IPS-18c (cell line): Measurements from ENCODE around the gene N4BP2.
"Not testable (repeated sequence)": the region's sequence is repeated elsewhere in the genome, so short reads cannot be mapped to it uniquely, and the experiment has no call there.

Experiments used
- H3K4me3 ChIP-seq: 2 replicates; pipeline ENCODE4 v1.7.0; 2013; ENCODE audit warnings: low read depth, mild to moderate bottlenecking, low read length, moderate library complexity; ENCODE audit not compliant: insufficient read depth
- H3K9me3 ChIP-seq: one replicate; pipeline ENCODE4 v1.6.1; 2013; ENCODE audit warnings: mild to moderate bottlenecking, low read length, moderate library complexity; ENCODE audit not compliant: control insufficient read depth, insufficient read depth

Gene N4BP2

DNA sequence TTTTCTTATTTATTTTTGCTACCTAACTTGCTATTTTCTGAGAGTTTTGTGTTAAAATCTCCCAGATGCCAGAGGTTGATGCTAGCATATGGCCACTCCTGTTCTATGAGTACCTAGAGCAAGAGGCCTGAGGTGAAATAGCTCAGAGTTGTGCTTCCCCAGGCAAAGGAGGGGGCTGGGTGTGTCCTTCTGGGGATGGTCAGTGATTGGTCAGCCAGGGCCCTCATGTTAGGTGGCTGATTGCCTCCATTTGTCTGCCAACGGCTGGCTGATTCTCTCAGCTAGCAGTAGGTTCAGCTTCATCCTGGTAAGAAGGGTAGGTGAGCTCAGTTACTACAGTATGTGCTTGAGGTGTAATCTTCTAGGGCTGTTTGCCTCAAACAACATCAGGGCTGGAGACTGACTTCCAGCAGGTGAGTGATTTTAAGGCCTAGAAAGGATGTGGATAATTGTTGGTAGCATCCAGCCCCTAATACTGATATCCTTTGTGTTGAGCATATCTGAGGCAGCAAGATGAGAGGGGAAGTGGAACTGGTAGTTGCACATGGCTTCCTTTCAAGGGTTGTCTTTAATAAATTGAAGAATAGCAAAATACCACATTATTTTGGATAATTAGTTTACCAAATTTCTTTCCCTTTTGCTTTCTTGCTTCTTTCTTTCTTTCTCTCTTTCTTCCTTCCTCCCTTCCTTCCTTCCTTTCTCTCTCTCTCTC lies 77.7 kb downstream of the N4BP2 start:
- Histone ChIP-seq H3K4me3 (no peak overlapping the region), H3K9me3 (no peaks in the 10 kb centered on the region)

DNA sequence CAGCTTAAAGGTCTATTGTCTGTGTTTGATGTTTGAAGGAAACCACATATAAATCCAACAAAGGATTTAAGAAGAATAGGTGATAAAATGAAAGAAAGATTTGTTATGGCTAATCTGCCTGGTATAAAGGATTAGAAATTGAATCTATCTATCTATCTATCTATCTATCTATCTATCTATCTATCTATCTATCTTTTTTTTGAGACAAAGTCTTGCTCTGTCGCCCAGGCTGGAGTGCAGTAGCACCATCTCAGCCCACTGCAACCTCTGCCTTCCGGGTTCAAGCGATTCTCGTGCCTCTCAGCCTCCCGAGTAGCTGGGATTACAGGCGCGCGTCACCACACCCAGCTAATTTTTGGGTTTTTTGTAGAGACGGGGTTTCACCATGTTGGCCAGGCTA lies 79.6 kb downstream of the N4BP2 start:
- not testable (repeated sequence) for H3K4me3 ChIP-seq

DNA sequence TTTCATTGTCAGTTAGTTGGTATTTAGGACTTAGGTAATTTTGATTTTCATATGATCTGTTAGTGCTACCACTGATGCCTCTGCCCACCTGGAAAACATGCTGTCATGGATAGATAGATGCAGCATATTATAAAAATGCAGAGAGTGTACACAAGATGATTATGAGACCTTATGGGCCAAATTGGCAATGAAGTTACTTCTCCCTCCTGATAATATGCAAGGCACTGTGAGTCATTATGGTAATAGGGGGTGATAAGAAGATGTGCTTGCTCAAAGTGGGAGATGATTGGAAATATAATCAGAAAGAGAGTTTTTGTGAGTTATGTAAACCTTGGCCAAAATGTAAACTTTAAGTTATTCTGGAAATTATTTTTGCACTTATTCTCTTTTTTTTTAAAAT lies 83.5 kb downstream of the N4BP2 start:
- no peaks in the 10 kb centered on the region for H3K9me3 ChIP-seq
- no peak overlapping the region for H3K4me3 ChIP-seq

More for the DNA sequence above, 79.6 kb downstream of the N4BP2 start:
- not testable (repeated sequence) for H3K9me3 ChIP-seq

DNA sequence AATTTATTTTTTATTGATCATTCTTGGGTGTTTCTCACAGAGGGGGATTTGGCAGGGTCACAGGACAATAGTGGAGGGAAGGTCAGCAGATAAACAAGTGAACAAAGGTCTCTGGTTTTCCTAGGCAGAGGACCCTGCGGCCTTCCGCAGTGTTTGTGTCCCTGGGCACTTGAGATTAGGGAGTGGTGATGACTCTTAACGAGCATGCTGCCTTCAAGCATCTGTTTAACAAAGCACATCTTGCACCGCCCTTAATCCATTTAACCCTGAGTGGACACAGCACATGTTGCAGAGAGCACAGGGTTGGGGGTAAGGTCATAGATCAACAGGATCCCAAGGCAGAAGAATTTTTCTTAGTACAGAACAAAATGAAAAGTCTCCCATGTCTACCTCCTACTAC lies 83.9 kb downstream of the N4BP2 start:
- not testable (repeated sequence) for H3K9me3 ChIP-seq, H3K4me3 ChIP-seq

DNA sequence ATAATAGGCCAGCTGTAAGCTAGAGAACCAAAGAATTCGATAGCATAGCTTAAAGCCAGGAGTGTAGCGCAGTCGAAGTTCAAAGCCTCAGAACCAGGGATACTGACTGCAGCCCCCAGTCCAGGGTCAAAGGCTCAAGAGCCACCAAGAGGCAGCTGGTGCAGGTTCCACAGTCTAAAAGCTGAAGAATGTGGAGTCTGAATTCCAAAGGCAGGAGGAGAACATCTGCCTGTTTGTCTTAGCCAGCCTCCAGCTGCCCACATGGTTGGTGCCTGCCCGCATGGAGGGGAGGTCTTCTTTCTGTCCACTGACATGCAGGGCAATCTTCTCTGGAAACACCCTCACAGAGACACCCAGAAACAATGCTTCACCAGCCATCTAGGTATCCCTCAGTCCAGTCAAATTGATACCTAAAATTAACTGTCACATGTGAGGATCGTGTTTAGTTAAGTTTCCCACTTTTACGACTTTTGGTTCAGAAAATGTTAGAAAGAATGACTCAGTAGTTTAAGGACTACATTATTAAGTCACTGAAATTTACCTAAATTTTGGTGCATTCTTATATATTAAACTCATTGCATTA lies 87.4 kb downstream of the N4BP2 start:
- no peaks in the 10 kb centered on the region for H3K9me3 ChIP-seq
- H3K4me3 ChIP-seq: no peak overlapping the region

DNA sequence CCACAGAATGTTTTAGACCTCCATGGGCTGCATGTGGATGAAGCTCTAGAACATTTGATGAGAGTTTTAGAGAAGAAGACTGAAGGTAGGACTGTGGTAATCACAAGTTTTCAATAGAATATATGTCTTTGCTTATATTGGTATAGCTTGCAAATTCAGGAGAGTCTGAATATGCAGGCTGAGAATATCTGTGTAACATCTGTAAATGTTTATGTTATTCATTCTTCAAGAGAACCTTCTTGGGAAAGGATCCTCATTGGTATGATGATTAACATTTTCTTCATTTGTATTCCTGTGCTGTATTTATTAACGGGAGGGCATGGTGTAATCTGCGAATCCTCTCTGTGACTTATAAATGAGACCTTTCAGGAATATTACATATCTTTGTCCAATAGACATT lies 88.1 kb downstream of the N4BP2 start:
- Histone ChIP-seq H3K4me3 (no peak overlapping the region), H3K9me3 (no peaks in the 10 kb centered on the region)

DNA sequence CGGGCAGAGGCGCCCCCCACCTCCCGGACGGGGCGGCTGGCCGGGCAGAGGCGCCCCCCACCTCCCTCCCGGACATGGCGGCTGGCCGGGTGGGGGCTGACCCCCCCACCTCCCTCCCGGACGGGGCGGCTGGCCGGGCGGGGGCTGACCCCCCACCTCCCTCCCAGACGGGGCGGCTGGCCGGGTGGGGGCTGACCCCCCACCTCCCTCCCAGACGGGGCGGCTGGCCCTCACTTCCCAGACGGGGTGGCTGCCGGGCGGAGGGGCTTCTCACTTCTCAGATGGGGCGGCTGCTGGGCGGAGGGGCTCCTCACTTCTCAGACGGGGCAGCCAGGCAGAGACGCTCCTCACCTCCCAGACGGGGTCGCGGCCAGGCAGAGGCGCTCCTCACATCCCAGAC lies 90.8 kb downstream of the N4BP2 start:
- H3K9me3 ChIP-seq, H3K4me3 ChIP-seq: not testable (repeated sequence)

DNA sequence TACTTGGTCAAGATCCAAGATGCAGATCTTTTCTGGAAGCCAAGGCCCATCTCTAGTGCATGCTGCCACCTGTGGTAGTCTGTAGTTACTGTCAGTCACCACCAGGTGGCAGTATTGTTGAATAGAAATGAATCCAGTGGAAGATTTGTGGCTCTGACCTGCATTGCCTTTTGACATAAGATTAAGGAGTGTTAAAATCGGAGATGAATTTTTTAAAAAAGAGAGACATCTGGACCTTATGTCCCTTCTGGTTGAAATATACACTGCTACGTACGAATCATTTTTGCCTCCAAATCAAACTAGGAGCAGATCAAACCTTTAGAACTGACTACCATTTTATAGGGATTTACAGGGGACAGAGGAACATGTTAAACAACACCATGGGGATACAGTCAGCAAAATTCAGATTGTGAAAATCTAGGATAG lies 93.3 kb downstream of the N4BP2 start:
- no peaks in the 10 kb centered on the region for H3K9me3 ChIP-seq
- no peak overlapping the region for H3K4me3 ChIP-seq

DNA sequence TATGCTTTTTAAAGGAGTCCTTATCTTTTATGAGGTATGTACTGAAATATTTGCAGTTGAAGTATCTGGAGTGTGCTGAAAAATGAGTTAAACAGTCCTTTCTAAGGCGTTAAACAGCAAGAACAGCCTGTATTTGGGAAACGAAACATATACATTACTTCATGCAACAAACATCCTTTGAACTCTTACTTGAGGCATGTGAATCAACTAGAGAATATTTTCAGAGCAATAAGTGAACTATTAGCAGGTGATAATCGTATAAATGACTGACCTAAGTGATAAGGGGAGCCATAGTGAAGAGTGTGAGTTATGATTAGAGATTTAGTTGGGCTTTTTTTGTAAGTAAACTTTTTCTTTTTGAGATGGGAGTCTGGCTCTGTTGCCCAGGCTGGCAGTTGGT lies 94.3 kb downstream of the N4BP2 start:
- Histone ChIP-seq H3K9me3 (no peaks in the 10 kb centered on the region), H3K4me3 (no peak overlapping the region)

DNA sequence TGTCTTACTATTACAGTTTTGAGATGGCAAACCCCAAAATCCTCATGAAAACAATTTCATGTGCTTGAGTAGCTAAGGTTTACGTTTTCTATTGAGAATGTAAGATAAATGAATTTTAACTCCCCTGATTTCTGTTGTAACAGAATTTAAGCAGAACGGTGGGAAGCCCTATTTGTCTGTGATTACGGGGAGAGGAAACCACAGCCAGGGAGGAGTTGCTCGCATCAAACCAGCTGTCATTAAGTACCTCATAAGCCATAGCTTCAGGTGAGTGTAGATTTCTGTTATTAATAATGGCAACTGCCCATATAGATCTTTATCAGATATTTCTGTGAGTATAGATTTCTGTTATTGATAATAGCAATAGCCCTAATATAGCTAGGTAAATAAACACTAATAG lies 96.0 kb downstream of the N4BP2 start:
- no peak overlapping the region for H3K4me3 ChIP-seq
- H3K9me3 ChIP-seq: no peaks in the 10 kb centered on the region

DNA sequence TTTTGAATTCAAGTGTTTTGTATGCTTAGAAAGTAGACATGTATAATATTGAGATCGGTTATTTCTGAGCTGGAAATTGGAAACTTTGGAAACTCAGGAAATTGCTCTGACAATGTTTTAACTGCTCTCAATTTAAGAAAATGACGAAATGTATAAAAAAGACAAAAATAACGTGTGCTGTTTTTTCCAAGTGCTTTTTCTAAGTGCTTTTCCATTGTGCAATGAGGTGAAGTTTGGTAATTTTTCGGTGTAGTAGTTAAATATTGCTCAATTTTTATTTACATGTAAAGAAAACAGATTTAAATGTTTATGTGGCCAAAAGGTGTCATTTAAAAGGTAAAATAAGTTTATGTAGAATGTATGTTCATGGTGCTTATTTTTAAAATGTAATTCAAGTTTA lies 100.8 kb downstream of the N4BP2 start:
- Histone ChIP-seq H3K9me3 (no peaks in the 10 kb centered on the region), H3K4me3 (no peak overlapping the region)

DNA sequence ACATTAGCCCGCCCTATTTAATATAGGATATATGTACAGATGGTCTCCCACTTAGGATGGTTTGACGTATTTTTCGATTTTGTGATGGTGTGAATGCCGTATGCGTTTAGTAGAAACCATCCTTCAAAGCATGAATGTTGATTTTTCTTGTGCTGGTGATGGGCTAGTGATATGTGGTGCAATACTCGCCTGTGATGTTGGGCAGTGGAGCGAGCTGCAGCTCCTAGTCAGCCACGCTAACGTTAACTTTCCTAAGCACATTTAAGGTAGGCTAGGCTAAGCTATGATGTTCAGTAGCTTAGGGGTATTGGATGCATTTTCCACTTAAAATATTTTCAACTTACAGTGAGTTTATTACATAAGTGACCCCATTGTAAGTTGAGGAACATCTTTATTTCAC lies 103.6 kb downstream of the N4BP2 start:
- H3K4me3 ChIP-seq: no peak overlapping the region
- H3K9me3 ChIP-seq: no peaks in the 10 kb centered on the region

DNA sequence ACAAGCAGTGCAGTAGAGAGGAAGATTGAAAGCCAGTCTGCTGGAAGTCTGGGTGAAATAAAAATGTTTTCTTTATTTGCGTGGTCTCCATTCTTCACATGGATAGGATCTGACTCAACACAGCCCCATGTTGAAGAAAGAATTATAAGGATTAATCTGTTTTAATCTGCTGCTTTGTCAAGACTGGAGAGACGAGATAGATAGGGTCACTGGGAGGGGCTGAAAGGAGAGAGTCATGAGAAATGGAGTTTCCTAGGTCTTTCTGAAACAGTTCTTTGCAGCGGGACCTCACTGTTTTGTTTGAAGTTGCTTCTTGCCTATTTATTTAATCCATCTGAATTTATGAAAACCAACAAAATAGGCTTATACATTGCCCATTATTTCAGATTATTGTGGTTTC lies 107.8 kb downstream of the N4BP2 start:
- Histone ChIP-seq H3K9me3 (no peaks in the 10 kb centered on the region), H3K4me3 (no peak overlapping the region)

DNA sequence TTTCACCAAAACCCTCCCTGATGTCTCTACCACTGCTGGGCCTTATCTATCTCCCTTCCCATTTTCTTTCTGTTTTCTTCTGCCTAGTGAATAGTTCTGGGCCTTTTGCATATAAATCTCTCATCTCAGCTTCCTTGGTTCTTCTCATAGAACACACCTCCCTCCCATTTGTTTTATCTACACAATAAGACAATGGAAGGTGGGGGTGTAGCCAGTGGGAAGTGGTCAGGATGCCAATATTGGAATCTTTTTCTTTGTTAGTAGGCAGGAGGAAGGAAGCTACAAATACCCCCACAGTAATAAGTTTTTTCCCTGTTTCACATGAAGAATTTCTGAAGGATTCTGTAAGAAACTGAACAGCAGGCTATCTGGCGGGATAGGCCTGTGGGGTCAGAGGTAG lies 109.3 kb downstream of the N4BP2 start:
- Histone ChIP-seq H3K9me3 (no peaks in the 10 kb centered on the region), H3K4me3 (no peak overlapping the region)

DNA sequence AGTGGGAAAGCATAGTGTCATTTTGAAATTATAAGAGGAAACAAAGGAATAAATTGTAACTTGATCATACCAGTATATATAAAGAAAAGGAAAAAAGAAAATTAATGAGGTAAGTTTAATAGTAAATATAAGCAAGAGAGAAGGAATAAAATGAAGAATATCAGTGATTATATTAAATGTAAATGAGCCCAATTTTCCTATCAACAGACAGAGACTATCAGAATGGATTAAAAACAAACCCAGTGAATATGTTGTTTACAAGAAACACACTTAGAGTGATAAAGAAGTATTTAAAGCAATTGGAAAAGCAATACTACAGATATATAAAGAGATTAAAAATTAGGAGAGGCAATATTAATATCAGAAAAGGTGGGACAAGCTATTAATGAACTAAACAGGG lies 111.4 kb downstream of the N4BP2 start:
- no peak overlapping the region for H3K4me3 ChIP-seq
- H3K9me3 ChIP-seq: no peaks in the 10 kb centered on the region

DNA sequence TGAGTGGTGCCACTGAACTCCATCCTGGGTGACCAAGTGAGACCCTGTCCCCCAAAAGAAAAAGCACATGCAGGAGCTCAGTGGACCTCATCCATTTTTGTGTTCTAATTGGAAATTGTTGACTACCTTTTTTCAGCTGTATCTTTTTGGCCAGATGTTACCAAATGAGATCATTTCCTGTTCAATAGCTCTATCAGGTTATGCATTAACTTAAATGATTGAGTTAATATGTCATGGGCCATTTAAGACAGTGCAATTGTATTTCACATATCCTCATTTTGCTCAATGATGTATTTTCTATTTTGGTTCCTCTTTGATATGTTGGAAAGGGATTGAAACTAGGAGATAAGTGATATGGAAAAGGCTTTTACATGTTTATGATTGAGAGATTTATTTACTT lies 113.9 kb downstream of the N4BP2 start:
- Histone ChIP-seq H3K4me3 (no peak overlapping the region), H3K9me3 (no peaks in the 10 kb centered on the region)

DNA sequence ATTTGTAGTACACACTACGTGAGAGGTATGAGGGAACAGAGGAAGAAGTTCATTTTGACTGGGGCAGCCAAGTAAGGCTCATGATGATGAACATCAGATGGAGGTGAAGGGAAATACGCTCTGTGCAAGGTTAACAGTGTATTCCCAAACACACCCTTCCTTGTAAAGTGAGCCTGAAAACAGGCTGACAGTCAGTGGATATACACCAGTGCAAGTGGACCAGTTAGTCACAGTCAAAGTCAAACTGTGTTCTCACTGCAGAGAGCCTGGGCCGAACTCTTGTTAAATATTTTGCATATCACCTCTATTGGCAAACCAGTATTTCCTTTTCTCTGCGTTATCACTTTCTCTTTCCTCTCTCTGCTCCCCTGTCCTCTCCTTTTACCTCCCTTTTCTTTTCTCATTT lies 116.8 kb downstream of the N4BP2 start:
- no peaks in the 10 kb centered on the region for H3K9me3 ChIP-seq
- no peak overlapping the region for H3K4me3 ChIP-seq

DNA sequence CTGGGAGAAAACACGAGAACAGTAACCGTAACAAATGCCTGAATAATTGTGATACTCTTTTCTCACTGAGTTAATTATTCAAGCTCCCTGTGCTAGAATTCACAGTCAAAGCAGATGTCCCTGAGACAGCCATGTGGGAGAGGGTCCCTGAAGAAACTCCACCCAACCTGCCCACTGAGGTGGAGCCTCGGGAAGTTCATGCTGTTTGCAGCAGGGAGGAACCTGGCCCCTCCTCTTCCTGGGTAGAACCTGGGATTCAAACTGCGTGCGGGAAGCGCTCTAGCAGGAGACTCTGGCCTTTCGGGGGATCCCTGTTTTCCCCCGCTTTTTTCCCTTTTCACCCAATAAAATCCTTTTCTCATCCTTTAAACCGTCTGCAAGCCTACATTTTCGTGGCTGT lies 120.0 kb downstream of the N4BP2 start:
- Histone ChIP-seq H3K9me3 (no peaks in the 10 kb centered on the region), H3K4me3 (no peak overlapping the region)

DNA sequence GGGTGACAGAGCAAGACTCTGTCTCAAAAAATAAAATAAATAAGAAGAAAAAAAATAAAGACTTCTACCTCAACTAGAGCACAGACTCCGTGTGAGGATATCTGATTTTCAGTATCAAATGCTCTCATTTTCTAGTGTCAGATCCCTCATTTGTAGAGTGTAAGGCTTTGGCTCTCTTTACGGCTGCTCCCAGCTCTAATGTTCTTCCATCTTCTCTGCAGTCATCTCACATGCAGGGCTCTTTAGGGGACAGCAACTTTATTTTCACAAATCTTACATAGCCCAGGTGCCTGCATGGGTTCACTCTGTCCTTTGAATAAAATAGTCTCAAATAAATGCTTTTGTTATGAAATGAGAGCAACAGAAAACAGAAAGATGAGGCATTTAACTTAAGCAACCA lies 120.9 kb downstream of the N4BP2 start:
- no peak overlapping the region for H3K4me3 ChIP-seq
- H3K9me3 ChIP-seq: no peaks in the 10 kb centered on the region
